Measurements from ENCODE around the gene VPS35. TPM values are rescaled to one million over a fixed set of nuclear protein-coding genes. Genes with fewer than 3 reads are reported as not detected.

VPS35 gene
- total RNA-seq, 1 experiment from 2014 or later: 70.4 TPM

GRCh38 chr16:46700048-46700447 is 11.1 kb upstream of the VPS35 start:
- H4K5ac ChIP-seq (ENCODE audit: insufficient read length, low read depth, low read length): no peak overlapping the region
- WGBS (ENCODE audit: extremely low coverage, insufficient read length, low lambda C conversion rate): no CpG with 5 or more reads among the region's 3 CpGs

More at GRCh38 chr16:46700048-46700447, 11.1 kb upstream of the VPS35 start:
- Histone ChIP-seq H3K9ac (ENCODE audit: extremely low read depth, insufficient read length, low read length) (no peak overlapping the region), H2BK120ac (ENCODE audit: low read depth, low read length, poor library complexity, severe bottlenecking) (no peak overlapping the region), H3K79me2 (ENCODE audit: insufficient read depth, low read length) (no peaks in the 10 kb centered on the region), H3K56ac (ENCODE audit: insufficient read length, low read depth, low read length) (no peak overlapping the region), H4K91ac (ENCODE audit: insufficient read length, low read depth, low read length) (no peak overlapping the region), H3K23me2 (ENCODE audit: insufficient read length, low read depth, low read length, poor library complexity, severe bottlenecking) (no peaks in the 10 kb centered on the region), H3K27me3 (ENCODE audit: insufficient read depth, low read length) (no peaks in the 10 kb centered on the region), H2AFZ (ENCODE audit: low read length) (no peak overlapping the region), H2AK5ac (ENCODE audit: insufficient read length, low read length) (no peak overlapping the region), H3K9me3 (ENCODE audit: control insufficient read depth, low read depth, low read length) (no peaks in the 10 kb centered on the region), H3K14ac (ENCODE audit: insufficient read depth, low read length) (no peak overlapping the region), H3K79me1 (ENCODE audit: insufficient read depth, low read depth, low read length, poor library complexity, severe bottlenecking) (no peaks in the 10 kb centered on the region), H3K18ac (ENCODE audit: insufficient read length, low read depth, low read length) (no peak overlapping the region), H3K4ac (ENCODE audit: low read depth, low read length) (no peak overlapping the region), H2BK20ac (ENCODE audit: low read depth, low read length, poor library complexity, severe bottlenecking) (no peak overlapping the region), H3K23ac (ENCODE audit: insufficient read length, low read depth, low read length) (no peak overlapping the region), H4K8ac (replicated peaks; ENCODE audit: insufficient read length, low read depth, low read length) (no peak overlapping the region), H3K27ac (ENCODE audit: insufficient read length, low read depth, low read length) (no peak overlapping the region), H2BK12ac (ENCODE audit: insufficient read length, low read depth, low read length) (no peak overlapping the region), H3T11ph (ENCODE audit: low read length) (no peak overlapping the region), H2BK15ac (ENCODE audit: low read depth, low read length) (no peak overlapping the region), H2BK5ac (ENCODE audit: insufficient read length, low read length) (no peak overlapping the region), H3K4me2 (ENCODE audit: insufficient read depth, insufficient read length, low read length) (no peak overlapping the region), H3K4me1 (ENCODE audit: insufficient read depth, low read length) (no peaks in the 10 kb centered on the region), H4K20me1 (ENCODE audit: control insufficient read depth, insufficient read depth, insufficient read length) (no peaks in the 10 kb centered on the region)
- Mint-ChIP-seq H3K9me3 (no peaks in the 10 kb centered on the region), H3K4me1 (no peaks in the 10 kb centered on the region), H3K4me3 (no peak overlapping the region), H3K36me3 (ENCODE audit: insufficient read depth in 1 of 3, low read depth in 3 of 3) (peaks cover 21 to 57% (median 24%) of the 10 kb centered on the region in 3 experiments; a peak in 6 of 7 replicates), H3K27me3 (ENCODE audit: low read depth) (no peaks in the 10 kb centered on the region), H3K27ac (no peak overlapping the region)
- no peak for DNase-seq
- no peak for TF ChIP-seq CTCF (conservative IDR thresholded peaks at IDR 0.05)
